ENCODE data around the gene SOAT2. TPM values are rescaled to one million over a fixed set of nuclear protein-coding genes. Genes with fewer than 3 reads are reported as not detected.

Gene SOAT2
- total RNA-seq, 1 experiment from 2014 or later: not detected

- H3K36me3 Mint-ChIP-seq (ENCODE audit: insufficient read depth in 1 of 3, low read depth in 3 of 3): peaks cover 0 to 6% (median 0%) of the 10 kb centered on the region in 3 experiments; a peak in 1 of 7 replicates
Measured at GRCh38 chr12:53171725-53172329, 68.5 kb downstream of the SOAT2 start.

More at GRCh38 chr12:53171725-53172329, 68.5 kb downstream of the SOAT2 start:
- Histone ChIP-seq H3K14ac (ENCODE audit: insufficient read depth, low read length) (no peak overlapping the region), H2BK20ac (ENCODE audit: low read depth, low read length, poor library complexity, severe bottlenecking) (no peak overlapping the region), H4K20me1 (ENCODE audit: control insufficient read depth, insufficient read depth, insufficient read length) (no peaks in the 10 kb centered on the region), H4K8ac (replicated peaks; ENCODE audit: insufficient read length, low read depth, low read length) (no peak overlapping the region), H3K9me3 (ENCODE audit: control insufficient read depth, low read depth, low read length) (no peaks in the 10 kb centered on the region), H3T11ph (ENCODE audit: low read length) (no peak overlapping the region), H3K56ac (ENCODE audit: insufficient read length, low read depth, low read length) (no peak overlapping the region), H3K4me2 (ENCODE audit: insufficient read depth, insufficient read length, low read length) (no peak overlapping the region), H2AK5ac (ENCODE audit: insufficient read length, low read length) (no peak overlapping the region), H3K23me2 (ENCODE audit: insufficient read length, low read depth, low read length, poor library complexity, severe bottlenecking) (no peaks in the 10 kb centered on the region), H2BK120ac (ENCODE audit: low read depth, low read length, poor library complexity, severe bottlenecking) (no peak overlapping the region), H2BK5ac (ENCODE audit: insufficient read length, low read length) (no peak overlapping the region), H3K4me1 (ENCODE audit: insufficient read depth, low read length) (no peaks in the 10 kb centered on the region; the same call in 1 of the 2 replicates), H4K91ac (ENCODE audit: insufficient read length, low read depth, low read length) (no peak overlapping the region), H3K23ac (ENCODE audit: insufficient read length, low read depth, low read length) (no peak overlapping the region), H2AFZ (ENCODE audit: low read length) (no peak overlapping the region), H3K79me1 (ENCODE audit: insufficient read depth, low read depth, low read length, poor library complexity, severe bottlenecking) (no peaks in the 10 kb centered on the region), H3K79me2 (ENCODE audit: insufficient read depth, low read length) (no peaks in the 10 kb centered on the region), H2BK12ac (ENCODE audit: insufficient read length, low read depth, low read length) (no peak overlapping the region), H2BK15ac (ENCODE audit: low read depth, low read length) (no peak overlapping the region), H3K27ac (ENCODE audit: insufficient read length, low read depth, low read length) (no peak overlapping the region), H3K18ac (ENCODE audit: insufficient read length, low read depth, low read length) (no peak overlapping the region), H4K5ac (ENCODE audit: insufficient read length, low read depth, low read length) (no peak overlapping the region), H3K9ac (ENCODE audit: extremely low read depth, insufficient read length, low read length) (no peak overlapping the region), H3K4ac (ENCODE audit: low read depth, low read length) (no peak overlapping the region), H3K27me3 (ENCODE audit: insufficient read depth, low read length) (peaks cover 25% of the 10 kb centered on the region)
- no peak overlapping the region for H3K27ac Mint-ChIP-seq
- no CpG with 5 or more reads among the region's 10 CpGs for WGBS (ENCODE audit: extremely low coverage, insufficient read length, low lambda C conversion rate)
- peaks cover 93% of the 10 kb centered on the region for H3K27me3 Mint-ChIP-seq (ENCODE audit: low read depth)
- H3K9me3 Mint-ChIP-seq: no peaks in the 10 kb centered on the region; a peak in 1 of 5 replicates
- H3K4me1 Mint-ChIP-seq: peaks cover 11 to 21% of the 10 kb centered on the region in 2 experiments
- no peak overlapping the region for H3K4me3 Mint-ChIP-seq
- no peak for DNase-seq
- TF ChIP-seq, protein P1, sequence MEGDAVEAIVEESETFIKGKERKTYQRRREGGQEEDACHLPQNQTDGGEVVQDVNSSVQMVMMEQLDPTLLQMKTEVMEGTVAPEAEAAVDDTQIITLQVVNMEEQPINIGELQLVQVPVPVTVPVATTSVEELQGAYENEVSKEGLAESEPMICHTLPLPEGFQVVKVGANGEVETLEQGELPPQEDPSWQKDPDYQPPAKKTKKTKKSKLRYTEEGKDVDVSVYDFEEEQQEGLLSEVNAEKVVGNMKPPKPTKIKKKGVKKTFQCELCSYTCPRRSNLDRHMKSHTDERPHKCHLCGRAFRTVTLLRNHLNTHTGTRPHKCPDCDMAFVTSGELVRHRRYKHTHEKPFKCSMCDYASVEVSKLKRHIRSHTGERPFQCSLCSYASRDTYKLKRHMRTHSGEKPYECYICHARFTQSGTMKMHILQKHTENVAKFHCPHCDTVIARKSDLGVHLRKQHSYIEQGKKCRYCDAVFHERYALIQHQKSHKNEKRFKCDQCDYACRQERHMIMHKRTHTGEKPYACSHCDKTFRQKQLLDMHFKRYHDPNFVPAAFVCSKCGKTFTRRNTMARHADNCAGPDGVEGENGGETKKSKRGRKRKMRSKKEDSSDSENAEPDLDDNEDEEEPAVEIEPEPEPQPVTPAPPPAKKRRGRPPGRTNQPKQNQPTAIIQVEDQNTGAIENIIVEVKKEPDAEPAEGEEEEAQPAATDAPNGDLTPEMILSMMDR (conservative IDR thresholded peaks at IDR 0.05): no peak

Data from H9 (cell line).